Lower lobe of right lung (tissue), 2 donors: Measurements from ENCODE around the gene MFAP2. TPM values are rescaled to one million over a fixed set of nuclear protein-coding genes. Genes with fewer than 3 reads are reported as not detected.
"Not testable (repeated sequence)": the region's sequence is repeated elsewhere in the genome, so short reads cannot be mapped to it uniquely, and the experiment has no call there.

Experiments used
- ATAC-seq, 2 donors: fragments of 200-7000 bp; cut with Tn5 transposase; one replicate each; pipeline ENCODE4 v1.9.1; 2020 to 2022; ENCODE audit warnings: mild to moderate bottlenecking in 2 of 2, moderate library complexity in 2 of 2
- DNase-seq: peaks from one replicate; pipeline ENCODE4 v3.0.0-alpha.2; 2020
- H3K27ac ChIP-seq: fragments of 200-600 bp; one replicate; pipeline ENCODE4 v1.8.0; 2022
- H3K27me3 ChIP-seq: fragments of 200-600 bp; one replicate; pipeline ENCODE4 v1.8.0; 2022; ENCODE audit warnings: low read depth
- H3K36me3 ChIP-seq: fragments of 200-600 bp; one replicate; pipeline ENCODE4 v1.8.0; 2022; ENCODE audit warnings: mild to moderate bottlenecking
- H3K4me1 ChIP-seq: fragments of 200-600 bp; one replicate; pipeline ENCODE4 v1.8.0; 2022
- H3K4me3 ChIP-seq: fragments of 200-600 bp; one replicate; pipeline ENCODE4 v1.8.0; 2022; ENCODE audit warnings: mild to moderate bottlenecking
- H3K9me3 ChIP-seq: fragments of 200-600 bp; one replicate; pipeline ENCODE4 v1.8.0; 2022
- intact Hi-C: fragments of 100-400 bp; cut with DNase I; formaldehyde crosslinking; loops from one replicate; pipeline ENCODE4 v1.11.0; 2022
- total RNA-seq: library from RNA; stranded (reverse); fragmentation: NEBNext Ultra II Directional; extraction: Animal tissue kit (Norgen Biotek cat#: 25700); gene quantifications from one replicate; pipeline ENCODE4 v1.2.1, GENCODE V29; 2021
- TF ChIP-seq, protein P1 (sequence below): fragments of 200-600 bp; IDR thresholded peaks from one replicate; pipeline ENCODE4 v1.8.0; 2022; ENCODE audit warnings: antibody characterized with exemption, mild to moderate bottlenecking
- donor health status: DM: no; HTN: yes; CAD: no; lungs with severe emphysema.

MFAP2 gene
- total RNA-seq, 1 donor from 2014 or later, result 11.9 TPM

DNA sequence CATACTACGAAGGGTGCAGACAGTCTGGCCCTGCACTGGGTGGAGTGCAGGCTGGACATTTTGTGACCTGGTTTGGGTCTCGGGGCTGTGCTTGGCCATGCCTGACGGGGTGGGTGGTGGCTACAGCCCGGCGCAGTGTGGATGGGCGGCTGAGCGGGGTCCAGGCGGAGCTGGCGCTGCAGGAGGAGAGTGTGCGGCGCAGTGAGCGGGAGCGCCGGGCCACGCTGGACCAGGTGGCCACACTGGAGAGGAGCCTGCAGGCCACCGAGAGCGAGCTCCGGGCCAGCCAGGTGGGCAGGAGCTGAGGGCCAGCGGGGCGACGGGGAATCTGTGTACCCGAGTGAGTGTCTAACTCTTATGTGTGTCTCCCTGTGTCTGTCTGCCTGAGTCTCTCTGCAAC lies 14.1 kb downstream of the MFAP2 start:
- H3K27me3 ChIP-seq, result no peaks in the 10 kb centered on the region
- ATAC-seq, result no peak
- H3K4me3 ChIP-seq, result no peak overlapping the region
- TF ChIP-seq, protein P1, sequence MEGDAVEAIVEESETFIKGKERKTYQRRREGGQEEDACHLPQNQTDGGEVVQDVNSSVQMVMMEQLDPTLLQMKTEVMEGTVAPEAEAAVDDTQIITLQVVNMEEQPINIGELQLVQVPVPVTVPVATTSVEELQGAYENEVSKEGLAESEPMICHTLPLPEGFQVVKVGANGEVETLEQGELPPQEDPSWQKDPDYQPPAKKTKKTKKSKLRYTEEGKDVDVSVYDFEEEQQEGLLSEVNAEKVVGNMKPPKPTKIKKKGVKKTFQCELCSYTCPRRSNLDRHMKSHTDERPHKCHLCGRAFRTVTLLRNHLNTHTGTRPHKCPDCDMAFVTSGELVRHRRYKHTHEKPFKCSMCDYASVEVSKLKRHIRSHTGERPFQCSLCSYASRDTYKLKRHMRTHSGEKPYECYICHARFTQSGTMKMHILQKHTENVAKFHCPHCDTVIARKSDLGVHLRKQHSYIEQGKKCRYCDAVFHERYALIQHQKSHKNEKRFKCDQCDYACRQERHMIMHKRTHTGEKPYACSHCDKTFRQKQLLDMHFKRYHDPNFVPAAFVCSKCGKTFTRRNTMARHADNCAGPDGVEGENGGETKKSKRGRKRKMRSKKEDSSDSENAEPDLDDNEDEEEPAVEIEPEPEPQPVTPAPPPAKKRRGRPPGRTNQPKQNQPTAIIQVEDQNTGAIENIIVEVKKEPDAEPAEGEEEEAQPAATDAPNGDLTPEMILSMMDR, result no peak
- H3K9me3 ChIP-seq, result no peaks in the 10 kb centered on the region
- DNase-seq, result no peak
- H3K27ac ChIP-seq, result no peak overlapping the region
- intact Hi-C loops, result no loop called here
- peaks cover 30% of the 10 kb centered on the region for H3K36me3 ChIP-seq
- peaks cover 19% of the 10 kb centered on the region for H3K4me1 ChIP-seq

DNA sequence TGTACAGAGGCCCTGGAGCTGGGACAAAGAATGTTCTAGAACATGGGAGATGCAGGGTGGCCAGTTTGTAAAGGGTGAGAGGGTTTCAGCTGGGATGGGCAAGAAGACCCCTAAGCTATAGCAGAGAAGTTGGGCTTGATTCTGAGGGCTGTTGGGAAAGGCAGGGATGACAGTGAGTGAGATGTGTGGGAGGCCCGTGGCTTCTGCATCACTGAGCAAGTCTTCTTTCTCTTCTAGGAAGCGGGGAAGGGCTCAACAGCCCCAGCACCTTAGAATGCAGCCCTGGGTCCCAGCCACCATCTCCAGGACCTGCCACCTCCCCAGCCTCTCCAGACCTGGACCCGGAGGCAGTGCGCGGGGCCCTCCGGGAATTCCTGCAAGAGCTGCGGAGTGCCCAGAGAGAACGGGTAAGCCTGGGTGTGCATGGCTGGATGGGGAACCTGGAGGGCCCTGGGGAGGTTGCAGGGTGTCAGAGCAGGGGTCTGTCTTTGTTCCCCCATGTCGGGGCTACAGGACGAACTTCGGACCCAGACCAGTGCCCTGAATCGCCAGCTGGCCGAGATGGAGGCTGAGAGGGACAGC lies 14.8 kb downstream of the MFAP2 start:
- DNase-seq (no peak), ATAC-seq (no peak)
- intact Hi-C loops, result no loop called here
- peaks cover 27% of the 10 kb centered on the region for H3K36me3 ChIP-seq
- peaks cover 23% of the 10 kb centered on the region for H3K4me1 ChIP-seq
- H3K27me3 ChIP-seq, result no peaks in the 10 kb centered on the region
- no peak overlapping the region for H3K27ac ChIP-seq
- no peaks in the 10 kb centered on the region for H3K9me3 ChIP-seq
- no peak overlapping the region for H3K4me3 ChIP-seq
- TF ChIP-seq, protein P1, result no peak

DNA sequence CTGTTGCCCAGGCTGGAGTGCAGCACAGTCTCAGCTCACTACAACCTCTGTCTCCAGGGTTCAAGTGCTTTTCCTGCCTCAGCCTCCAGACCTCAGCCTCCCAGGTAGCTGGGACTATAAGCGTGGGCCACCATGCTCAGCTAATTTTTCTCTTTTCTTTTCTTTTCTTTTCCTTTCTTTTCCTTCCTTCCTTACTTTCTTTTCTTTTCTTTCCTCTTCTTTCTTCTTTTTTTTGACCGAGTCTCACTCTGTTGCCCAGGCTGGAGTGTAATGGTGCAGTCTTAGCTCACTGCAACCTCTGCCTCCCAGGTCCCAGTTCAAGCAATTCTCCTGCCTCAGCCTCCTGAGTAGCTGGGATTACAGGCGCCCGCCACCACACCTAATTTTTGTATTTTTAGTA lies 16.3 kb downstream of the MFAP2 start:
- H3K9me3 ChIP-seq, ATAC-seq, H3K4me3 ChIP-seq, H3K27me3 ChIP-seq, H3K27ac ChIP-seq, intact Hi-C loops, DNase-seq: not testable (repeated sequence)
- H3K36me3 ChIP-seq, result peaks cover 24% of the 10 kb centered on the region
- H3K4me1 ChIP-seq, result peaks cover 31% of the 10 kb centered on the region

DNA sequence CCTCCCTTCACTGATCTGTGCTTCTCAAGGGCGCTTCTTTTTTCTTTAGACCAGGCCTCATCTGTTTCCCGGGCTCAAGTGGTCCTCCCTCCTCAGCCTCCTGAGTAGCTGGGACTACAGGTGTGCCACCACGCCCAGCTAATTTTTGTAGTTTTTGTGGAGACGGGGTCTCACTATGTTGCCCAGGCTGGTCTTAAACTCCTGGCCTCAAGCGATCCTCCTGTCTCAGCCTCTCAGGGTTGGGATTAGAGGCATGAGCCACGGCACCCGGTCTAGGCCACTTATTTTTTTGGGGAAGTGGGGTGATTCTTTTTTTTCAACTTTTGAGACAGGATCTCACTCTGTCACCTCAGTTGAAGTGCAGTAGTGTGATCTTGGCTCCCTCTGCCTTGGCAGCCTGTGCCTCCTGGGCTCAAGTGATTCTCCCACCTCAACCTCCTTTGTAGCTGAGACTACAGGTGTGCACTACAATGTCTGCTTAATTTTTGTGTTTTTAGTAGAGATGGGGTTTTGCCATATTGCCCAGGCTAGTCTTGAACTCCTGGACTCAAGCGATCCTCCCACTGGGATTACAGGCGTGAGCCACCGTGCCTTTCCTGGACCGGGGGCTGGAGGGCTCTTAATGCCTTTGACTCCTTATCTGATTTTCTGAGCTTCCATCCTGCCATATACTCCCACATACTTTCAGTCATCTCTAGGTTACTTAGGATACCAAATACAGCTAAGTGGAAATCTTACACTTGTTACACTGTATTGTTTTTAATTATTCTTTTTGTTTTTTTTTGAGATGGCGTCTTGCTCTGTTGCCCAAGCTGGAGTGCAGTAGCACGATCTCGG lies 18.9 kb downstream of the MFAP2 start:
- peak overlapping the region; percentile 51 for H3K4me3 ChIP-seq
- intact Hi-C loops, result no loop called here
- no peak for DNase-seq
- peaks cover 16% of the 10 kb centered on the region for H3K4me1 ChIP-seq
- ATAC-seq, result peak in 1 of 2 donors; percentile 2
- TF ChIP-seq, protein P1, result no peak
- peaks cover 17% of the 10 kb centered on the region for H3K36me3 ChIP-seq
- H3K9me3 ChIP-seq, result no peaks in the 10 kb centered on the region
- no peaks in the 10 kb centered on the region for H3K27me3 ChIP-seq
- H3K27ac ChIP-seq, result peak overlapping the region; percentile 64

DNA sequence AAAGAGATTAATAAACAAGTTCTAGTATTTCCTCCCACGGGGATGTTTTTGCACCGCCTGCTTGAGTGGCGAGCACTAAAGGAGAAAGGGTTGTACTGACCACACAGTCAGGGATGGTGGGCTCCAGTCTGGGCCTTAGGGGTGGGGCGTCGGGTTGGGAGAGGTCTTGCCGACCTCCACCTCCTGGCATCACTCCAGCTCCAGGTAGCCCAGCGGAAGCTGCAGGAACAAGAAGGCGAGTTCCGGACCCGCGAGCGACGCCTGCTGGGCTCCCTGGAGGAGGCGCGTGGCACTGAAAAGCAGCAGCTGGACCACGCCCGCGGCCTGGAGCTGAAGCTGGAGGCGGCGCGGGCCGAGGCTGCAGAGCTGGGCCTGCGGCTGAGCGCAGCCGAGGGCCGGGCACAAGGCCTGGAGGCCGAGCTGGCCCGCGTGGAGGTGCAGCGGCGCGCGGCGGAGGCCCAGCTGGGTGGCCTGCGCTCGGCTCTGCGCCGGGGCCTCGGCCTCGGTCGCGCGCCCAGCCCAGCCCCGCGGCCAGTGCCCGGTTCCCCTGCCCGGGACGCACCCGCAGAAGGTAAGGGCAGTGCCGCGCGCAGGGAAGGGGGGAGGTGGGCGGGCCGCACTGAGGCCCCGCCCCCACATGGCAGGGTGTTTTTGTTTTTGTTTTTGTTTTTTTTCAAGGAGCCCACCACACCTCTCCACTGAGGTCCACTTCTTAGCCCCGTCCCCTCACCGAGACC lies 19.7 kb downstream of the MFAP2 start:
- peak overlapping the region; percentile 64 for H3K27ac ChIP-seq
- H3K27me3 ChIP-seq, result no peaks in the 10 kb centered on the region
- no peaks in the 10 kb centered on the region for H3K9me3 ChIP-seq
- intact Hi-C loops, result no loop called here
- peaks cover 16% of the 10 kb centered on the region for H3K4me1 ChIP-seq
- TF ChIP-seq, protein P1, result peak; percentile 76
- ATAC-seq (peak; percentile 92 to 93), DNase-seq (peak; percentile 95)
- H3K4me3 ChIP-seq, result peak overlapping the region; percentile 51
- peaks cover 9% of the 10 kb centered on the region for H3K36me3 ChIP-seq
